ENCODE results near the gene TSN.
"Not testable (repeated sequence)": the region's sequence is repeated elsewhere in the genome, so short reads cannot be mapped to it uniquely, and the experiment has no call there.

TSN gene

GRCh38 chr2:121794233-121794632, 38.8 kb downstream of the TSN start:
- H3K27ac ChIP-seq, result no peak overlapping the region
- no peak for DNase-seq (ENCODE audit: low read depth, low spot score)

GRCh38 chr2:121796239-121796638, 40.8 kb downstream of the TSN start:
- DNase-seq (ENCODE audit: low read depth, low spot score), result no peak
- H3K27ac ChIP-seq, result no peak overlapping the region

GRCh38 chr2:121798617-121799016, 43.2 kb downstream of the TSN start:
- H3K27ac ChIP-seq, result no peak overlapping the region

GRCh38 chr2:121801916-121802315, 46.5 kb downstream of the TSN start:
- H3K27ac ChIP-seq, result no peak overlapping the region
- no peak for DNase-seq (ENCODE audit: low read depth, low spot score)

More at GRCh38 chr2:121798617-121799016, 43.2 kb downstream of the TSN start:
- DNase-seq (ENCODE audit: low read depth, low spot score), result no peak

GRCh38 chr2:121803503-121803902, 48.1 kb downstream of the TSN start:
- H3K27ac ChIP-seq, result no peak overlapping the region
- no peak for DNase-seq (ENCODE audit: low read depth, low spot score)

GRCh38 chr2:121804340-121804739, 48.9 kb downstream of the TSN start:
- H3K27ac ChIP-seq, result no peak overlapping the region
- no peak for DNase-seq (ENCODE audit: low read depth, low spot score)

GRCh38 chr2:121804997-121805765, 49.7 kb downstream of the TSN start:
- DNase-seq (ENCODE audit: low read depth, low spot score), result no peak
- no peak overlapping the region for H3K27ac ChIP-seq

- no peak for DNase-seq (ENCODE audit: low read depth, low spot score)
- H3K27ac ChIP-seq, result no peak overlapping the region
Observed at GRCh38 chr2:121805766-121806143, 50.3 kb downstream of the TSN start.

GRCh38 chr2:121807771-121808170, 52.3 kb downstream of the TSN start:
- not testable (repeated sequence) for H3K27ac ChIP-seq; DNase-seq (ENCODE audit: low read depth, low spot score)

- no peak overlapping the region for H3K27ac ChIP-seq
- no peak for DNase-seq (ENCODE audit: low read depth, low spot score)
Observed at GRCh38 chr2:121809607-121810006, 54.2 kb downstream of the TSN start.

GRCh38 chr2:121810959-121811853, 55.8 kb downstream of the TSN start:
- no peak for DNase-seq (ENCODE audit: low read depth, low spot score)
- H3K27ac ChIP-seq, result no peak overlapping the region

- not testable (repeated sequence) for H3K27ac ChIP-seq; DNase-seq (ENCODE audit: low read depth, low spot score)
Observed at GRCh38 chr2:121813083-121813482, 57.6 kb downstream of the TSN start.

GRCh38 chr2:121815216-121815615, 59.8 kb downstream of the TSN start:
- DNase-seq (ENCODE audit: low read depth, low spot score), result no peak
- no peak overlapping the region for H3K27ac ChIP-seq

- no peak for DNase-seq (ENCODE audit: low read depth, low spot score)
- H3K27ac ChIP-seq, result no peak overlapping the region
Observed at GRCh38 chr2:121816797-121817196, 61.3 kb downstream of the TSN start.

GRCh38 chr2:121817304-121817703, 61.9 kb downstream of the TSN start:
- not testable (repeated sequence) for DNase-seq (ENCODE audit: low read depth, low spot score); H3K27ac ChIP-seq

All from epithelial cell of prostate (primary cell).